Right lobe of liver (tissue), 4 donors: Measurements from ENCODE around the gene DAP3.
"Not testable (repeated sequence)": the region's sequence is repeated elsewhere in the genome, so short reads cannot be mapped to it uniquely, and the experiment has no call there.

Experiments
- POLR2A ChIP-seq: fragments of 450-650 bp; IDR thresholded peaks from one replicate; pipeline ENCODE4 v1.6.1; 2017; ENCODE audit warnings: antibody characterized with exemption, mild to moderate bottlenecking
- TF ChIP-seq, protein P1 (sequence below), 4 donors: fragments of 200-600 bp in 3 of 4; fragments of 450-650 bp in 1 of 4; IDR thresholded peaks; one replicate each; pipeline versions ENCODE4 v1.5.1 to v1.8.0; 2016 to 2022; ENCODE audit warnings: antibody characterized with exemption in 4 of 4, mild to moderate bottlenecking in 2 of 4
- donor health status: DM: no; HTN: no; CAD: no.
- donor health status: DM: no; HTN: no; CAD: no.
- donor health status: DM: no; HTN: yes; CAD: no.

DNA sequence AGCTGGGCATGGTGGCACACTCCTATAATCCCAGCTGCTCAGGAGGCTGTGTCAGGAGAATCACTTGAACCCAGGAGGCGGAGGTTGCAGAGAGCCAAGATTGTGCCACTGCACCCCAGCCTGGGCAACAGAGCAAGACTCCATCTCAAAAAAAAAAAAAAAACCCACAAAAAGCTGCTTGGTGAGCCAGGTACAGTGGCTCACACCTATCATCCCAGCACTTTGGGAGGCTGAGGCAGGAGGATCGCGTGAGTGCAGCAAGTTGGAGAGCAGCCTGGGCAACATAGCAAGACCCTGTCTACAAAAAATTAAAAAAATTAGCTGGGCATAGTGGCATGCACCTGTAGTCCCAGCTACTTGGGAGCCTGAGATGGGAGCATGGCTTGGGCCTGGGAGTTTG is 26.2 kb downstream of the DAP3 start:
- TF ChIP-seq, protein P1, sequence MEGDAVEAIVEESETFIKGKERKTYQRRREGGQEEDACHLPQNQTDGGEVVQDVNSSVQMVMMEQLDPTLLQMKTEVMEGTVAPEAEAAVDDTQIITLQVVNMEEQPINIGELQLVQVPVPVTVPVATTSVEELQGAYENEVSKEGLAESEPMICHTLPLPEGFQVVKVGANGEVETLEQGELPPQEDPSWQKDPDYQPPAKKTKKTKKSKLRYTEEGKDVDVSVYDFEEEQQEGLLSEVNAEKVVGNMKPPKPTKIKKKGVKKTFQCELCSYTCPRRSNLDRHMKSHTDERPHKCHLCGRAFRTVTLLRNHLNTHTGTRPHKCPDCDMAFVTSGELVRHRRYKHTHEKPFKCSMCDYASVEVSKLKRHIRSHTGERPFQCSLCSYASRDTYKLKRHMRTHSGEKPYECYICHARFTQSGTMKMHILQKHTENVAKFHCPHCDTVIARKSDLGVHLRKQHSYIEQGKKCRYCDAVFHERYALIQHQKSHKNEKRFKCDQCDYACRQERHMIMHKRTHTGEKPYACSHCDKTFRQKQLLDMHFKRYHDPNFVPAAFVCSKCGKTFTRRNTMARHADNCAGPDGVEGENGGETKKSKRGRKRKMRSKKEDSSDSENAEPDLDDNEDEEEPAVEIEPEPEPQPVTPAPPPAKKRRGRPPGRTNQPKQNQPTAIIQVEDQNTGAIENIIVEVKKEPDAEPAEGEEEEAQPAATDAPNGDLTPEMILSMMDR (IDR thresholded peaks at IDR 0.05), result not testable (repeated sequence)
- TF ChIP-seq POLR2A, result not testable (repeated sequence)
